ENCODE results near the gene GPAT3. TPM values are rescaled to one million over a fixed set of nuclear protein-coding genes. Genes with fewer than 3 reads are reported as not detected.
"Not testable (repeated sequence)": the region's sequence is repeated elsewhere in the genome, so short reads cannot be mapped to it uniquely, and the experiment has no call there.

GPAT3 gene
- total RNA-seq, 1 donor from 2014 or later = 1.5 TPM

DNA sequence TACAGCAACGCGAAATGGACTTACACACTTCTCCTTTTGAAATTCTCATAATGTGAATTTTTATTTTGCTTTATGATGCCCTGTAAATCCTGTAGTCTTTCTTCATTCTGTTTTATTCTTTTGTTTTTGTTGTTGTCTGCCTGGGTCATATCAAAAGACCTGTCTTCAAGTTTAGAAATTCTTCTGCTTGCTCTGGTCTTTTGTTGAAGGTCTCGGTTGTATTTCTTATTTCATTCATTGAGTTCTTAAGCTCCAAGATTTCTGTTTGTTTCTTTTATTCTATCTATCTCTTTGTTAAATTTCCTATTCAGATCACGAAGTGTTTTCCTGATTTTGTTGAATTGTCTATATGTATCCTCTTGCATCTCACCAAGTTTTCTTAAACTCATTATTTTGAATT lies 78.1 kb downstream of the GPAT3 start:
- TF ChIP-seq, protein P1, sequence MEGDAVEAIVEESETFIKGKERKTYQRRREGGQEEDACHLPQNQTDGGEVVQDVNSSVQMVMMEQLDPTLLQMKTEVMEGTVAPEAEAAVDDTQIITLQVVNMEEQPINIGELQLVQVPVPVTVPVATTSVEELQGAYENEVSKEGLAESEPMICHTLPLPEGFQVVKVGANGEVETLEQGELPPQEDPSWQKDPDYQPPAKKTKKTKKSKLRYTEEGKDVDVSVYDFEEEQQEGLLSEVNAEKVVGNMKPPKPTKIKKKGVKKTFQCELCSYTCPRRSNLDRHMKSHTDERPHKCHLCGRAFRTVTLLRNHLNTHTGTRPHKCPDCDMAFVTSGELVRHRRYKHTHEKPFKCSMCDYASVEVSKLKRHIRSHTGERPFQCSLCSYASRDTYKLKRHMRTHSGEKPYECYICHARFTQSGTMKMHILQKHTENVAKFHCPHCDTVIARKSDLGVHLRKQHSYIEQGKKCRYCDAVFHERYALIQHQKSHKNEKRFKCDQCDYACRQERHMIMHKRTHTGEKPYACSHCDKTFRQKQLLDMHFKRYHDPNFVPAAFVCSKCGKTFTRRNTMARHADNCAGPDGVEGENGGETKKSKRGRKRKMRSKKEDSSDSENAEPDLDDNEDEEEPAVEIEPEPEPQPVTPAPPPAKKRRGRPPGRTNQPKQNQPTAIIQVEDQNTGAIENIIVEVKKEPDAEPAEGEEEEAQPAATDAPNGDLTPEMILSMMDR (IDR thresholded peaks at IDR 0.05) = no peak
- intact Hi-C loops (cut with DNase I) = no loop called here
- Histone ChIP-seq H3K9me3 (peaks cover 5 to 14% of the 10 kb centered on the region in 2 donors), H3K27ac (no peak overlapping the region), H3K4me3 (no peak overlapping the region), H3K4me1 (no peaks in the 10 kb centered on the region), H3K27me3 (no peaks in the 10 kb centered on the region), H3K36me3 (no peaks in the 10 kb centered on the region)
- no peak for DNase-seq (ENCODE audit: low spot score in 2 of 2)

DNA sequence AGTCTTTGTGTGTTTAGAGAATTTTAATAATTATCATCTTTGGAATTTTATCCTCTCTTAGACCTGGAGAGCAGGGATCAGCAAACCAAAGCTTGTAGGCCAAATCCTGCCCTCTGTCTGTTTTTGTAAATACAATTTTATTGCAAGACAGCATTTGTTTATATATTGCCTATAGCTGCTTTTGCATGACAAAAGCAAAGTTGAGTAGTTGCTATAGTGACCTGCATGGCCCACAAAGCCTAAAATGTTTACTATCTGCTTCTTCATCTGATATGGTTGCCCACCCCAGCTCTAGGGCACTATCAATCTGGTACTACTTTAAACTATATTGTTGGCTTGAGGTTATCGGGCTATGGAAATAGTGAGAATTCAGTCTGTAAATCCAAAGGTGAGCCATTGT lies 80.3 kb downstream of the GPAT3 start:
- TF ChIP-seq, protein P1 (IDR thresholded peaks at IDR 0.05) = no peak
- intact Hi-C loops (cut with DNase I) = no loop called here
- Histone ChIP-seq H3K27ac (no peak overlapping the region), H3K36me3 (no peaks in the 10 kb centered on the region), H3K4me1 (peaks cover 0 to 9% of the 10 kb centered on the region in 2 donors), H3K4me3 (no peak overlapping the region), H3K27me3 (no peaks in the 10 kb centered on the region), H3K9me3 (peaks cover 5 to 14% of the 10 kb centered on the region in 2 donors)
- DNase-seq (ENCODE audit: low spot score in 2 of 2) = no peak

DNA sequence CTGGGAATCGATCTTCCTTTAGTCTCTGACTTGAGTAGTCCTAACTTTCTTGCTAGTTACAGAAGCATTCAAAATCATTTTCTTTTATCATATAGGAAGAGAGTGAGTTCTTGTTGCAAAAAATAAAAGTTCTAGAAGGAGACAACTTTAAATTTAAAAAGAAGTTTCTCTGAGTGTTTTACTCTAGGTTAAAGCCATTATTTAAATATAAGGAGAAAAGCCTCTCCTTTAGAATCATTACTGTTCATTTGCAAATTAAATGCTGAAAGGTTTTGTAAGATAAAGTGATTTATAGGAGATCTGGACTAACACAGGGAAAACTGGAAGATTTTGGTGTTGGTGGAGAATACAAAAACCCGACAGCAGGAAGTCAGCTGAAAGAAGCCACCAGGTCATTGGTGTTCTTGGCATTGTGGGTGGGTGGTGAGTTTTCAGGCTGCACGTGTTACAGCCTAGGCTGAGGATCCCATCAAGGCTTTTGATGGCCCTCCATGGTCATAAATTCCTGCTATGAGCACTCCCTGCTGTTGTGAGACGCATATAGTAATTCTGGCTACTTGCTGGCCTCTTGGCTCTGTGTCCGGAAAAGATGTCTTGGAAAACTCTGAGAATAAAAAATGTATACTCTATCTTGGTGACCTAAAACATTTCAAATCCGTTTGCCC lies 81.6 kb downstream of the GPAT3 start:
- Histone ChIP-seq H3K27ac (peak overlapping the region in 1 of 2 donors; percentile 8), H3K4me1 (peaks cover 0 to 9% of the 10 kb centered on the region in 2 donors), H3K36me3 (no peaks in the 10 kb centered on the region), H3K27me3 (no peaks in the 10 kb centered on the region), H3K4me3 (no peak overlapping the region), H3K9me3 (peaks cover 5 to 14% of the 10 kb centered on the region in 2 donors)
- DNase-seq (ENCODE audit: low spot score in 2 of 2) = no peak
- TF ChIP-seq, protein P1 (IDR thresholded peaks at IDR 0.05) = no peak
- intact Hi-C loops (cut with DNase I) = loop anchor here (2.0 kb wide), 1 partner anchor 81 kb away; the partner anchor contains the start of gene GPAT3

DNA sequence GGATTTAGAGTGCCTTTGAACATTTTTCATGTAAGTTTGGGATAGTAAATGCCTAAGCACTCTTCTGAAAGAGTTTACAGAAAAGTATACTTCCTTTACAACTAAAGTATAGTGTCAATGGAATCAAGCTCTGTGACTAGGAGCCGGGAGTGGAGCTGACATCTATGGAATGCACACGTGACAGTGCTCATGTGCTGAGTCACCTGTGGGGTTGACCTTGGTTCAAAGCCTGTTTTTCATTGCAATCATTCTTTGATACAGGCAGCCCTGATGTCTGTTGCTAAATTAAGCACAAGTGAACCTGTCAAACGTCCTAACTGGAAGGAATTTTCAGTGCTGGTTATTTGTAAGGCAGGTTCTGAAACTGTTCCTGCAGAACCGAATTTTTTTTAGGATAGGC lies 82.5 kb downstream of the GPAT3 start:
- Histone ChIP-seq H3K27ac (peak overlapping the region in 1 of 2 donors; percentile 4), H3K36me3 (no peaks in the 10 kb centered on the region), H3K27me3 (no peaks in the 10 kb centered on the region), H3K4me1 (peaks cover 0 to 9% of the 10 kb centered on the region in 2 donors), H3K9me3 (peaks cover 5 to 12% of the 10 kb centered on the region in 2 donors), H3K4me3 (no peak overlapping the region)
- TF ChIP-seq, protein P1 (IDR thresholded peaks at IDR 0.05) = no peak
- DNase-seq (ENCODE audit: low spot score in 2 of 2) = no peak
- intact Hi-C loops (cut with DNase I) = loop anchor here (2.0 kb wide), 1 partner anchor 82 kb away; the partner anchor contains the start of gene GPAT3

DNA sequence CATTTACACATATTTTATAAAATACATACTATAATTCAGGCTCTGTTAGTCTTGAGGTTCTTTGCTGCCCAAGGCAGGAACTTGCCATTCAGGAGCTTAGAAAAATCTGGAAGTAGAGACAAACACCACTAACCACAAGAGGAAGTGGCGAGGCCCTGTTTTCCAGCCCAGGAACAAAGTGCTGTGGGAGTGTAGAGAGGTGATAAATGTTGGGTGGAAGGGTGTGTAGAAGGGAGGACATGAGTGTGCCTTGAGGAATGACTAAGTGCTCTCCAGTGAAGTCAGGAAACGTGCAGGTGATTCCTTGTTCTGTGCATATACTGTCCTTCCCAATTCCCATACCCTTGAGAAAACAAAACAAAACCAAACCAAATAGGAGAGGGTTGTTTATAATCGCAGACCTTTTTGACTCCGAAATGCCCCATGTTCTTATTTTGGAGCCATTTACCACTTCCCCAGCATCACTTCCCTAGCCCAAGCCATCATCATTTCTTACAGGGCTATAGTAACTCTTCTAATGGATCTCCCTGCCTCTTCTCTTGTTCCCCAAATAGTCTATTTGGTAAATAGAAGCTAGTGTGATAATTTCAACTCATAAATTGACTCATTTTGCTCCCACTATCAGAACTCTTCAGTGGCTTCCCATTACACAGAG lies 83.2 kb downstream of the GPAT3 start:
- peaks cover 5% of the 10 kb centered on the region in 2 donors for H3K9me3 ChIP-seq
- H3K27me3 ChIP-seq = no peaks in the 10 kb centered on the region
- H3K36me3 ChIP-seq = no peaks in the 10 kb centered on the region
- peak overlapping the region in 1 of 2 donors; percentile 17 for H3K27ac ChIP-seq
- no peak overlapping the region for H3K4me3 ChIP-seq
- H3K4me1 ChIP-seq = peaks cover 0 to 9% of the 10 kb centered on the region in 2 donors
- intact Hi-C loops (cut with DNase I) = loop anchor here (2.0 kb wide), 1 partner anchor 82 kb away; the partner anchor contains the start of gene GPAT3
- DNase-seq (ENCODE audit: low spot score in 2 of 2) = no peak
- TF ChIP-seq, protein P1 (IDR thresholded peaks at IDR 0.05) = no peak

DNA sequence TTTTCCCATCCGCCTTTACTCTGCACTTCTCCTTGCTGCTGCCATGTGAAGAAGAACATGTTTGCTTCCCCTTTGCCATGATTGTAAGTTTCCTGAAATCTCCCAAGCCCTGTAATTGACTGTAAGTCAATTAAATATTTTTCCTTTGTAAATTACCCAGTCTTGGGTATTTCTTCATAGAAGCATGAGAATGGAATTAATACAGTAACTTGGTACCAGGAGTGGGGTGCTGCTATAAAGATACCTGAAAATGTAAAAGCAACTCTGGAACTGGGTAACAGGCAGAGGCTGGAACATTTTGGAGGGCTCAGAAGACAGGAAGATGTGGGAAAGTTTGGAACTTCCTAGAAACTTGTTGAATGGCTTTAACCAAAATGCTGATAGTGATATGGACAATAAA lies 86.2 kb downstream of the GPAT3 start:
- H3K4me1 ChIP-seq; intact Hi-C loops (cut with DNase I); H3K36me3 ChIP-seq; H3K9me3 ChIP-seq; DNase-seq (ENCODE audit: low spot score in 2 of 2); H3K27me3 ChIP-seq; H3K4me3 ChIP-seq; H3K27ac ChIP-seq: not testable (repeated sequence)

Data from ascending aorta (tissue), 2 donors.